Heart left ventricle (tissue), 16 donors: ENCODE results near the gene LRRC75B. TPM values are rescaled to one million over a fixed set of nuclear protein-coding genes. Genes with fewer than 3 reads are reported as not detected.
A peak's percentile ranks its signal among the peaks of the same experiment; 100 is the strongest.

Experiments used
- ATAC-seq, 4 donors: fragments of 200-7000 bp; cut with Tn5 transposase; one replicate each; pipeline ENCODE4 v1.9.1; 2020 to 2022; ENCODE audit warnings: moderate library complexity in 4 of 4, mild to moderate bottlenecking in 3 of 4, moderate number of reproducible peaks in 1 of 4
- DNase-seq, 5 donors: peaks; one replicate each; pipeline ENCODE4 v3.0.0-alpha.2; 2020
- H3K27ac ChIP-seq, 12 donors: fragments of 200-600 bp; sonication (generic) in 4 of 12; one replicate each; pipeline versions ENCODE4 v1.5.0 to v1.8.0; 2016 to 2022; ENCODE audit warnings: mild to moderate bottlenecking in 2 of 12
- H3K27me3 ChIP-seq, 9 donors: fragments of 200-600 bp; sonication (generic) in 2 of 9; one replicate each; pipeline versions ENCODE4 v1.5.1 to v1.8.0; 2016 to 2022; ENCODE audit warnings: mild to moderate bottlenecking in 3 of 9
- H3K36me3 ChIP-seq, 9 donors: fragments of 200-600 bp; sonication (generic) in 2 of 9; one replicate each; pipeline versions ENCODE4 v1.5.0 to v1.8.0; 2018 to 2022; ENCODE audit warnings: mild to moderate bottlenecking in 2 of 9
- H3K4me1 ChIP-seq, 12 donors: fragments of 200-600 bp; sonication (generic) in 4 of 12; one replicate each; pipeline versions ENCODE4 v1.5.0 to v1.8.0; 2016 to 2022; ENCODE audit warnings: mild to moderate bottlenecking in 3 of 12
- H3K4me3 ChIP-seq, 12 donors: fragments of 200-600 bp; sonication (generic) in 4 of 12; one replicate each; pipeline versions ENCODE4 v1.5.0 to v1.8.0; 2017 to 2022; ENCODE audit warnings: mild to moderate bottlenecking in 9 of 12, moderate library complexity in 4 of 12
- H3K9me3 ChIP-seq, 12 donors: fragments of 200-600 bp; sonication (generic) in 4 of 12; one replicate each; pipeline versions ENCODE4 v1.5.0 to v1.8.0; 2016 to 2022; ENCODE audit warnings: mild to moderate bottlenecking in 1 of 12
- POLR2A ChIP-seq, 2 donors: fragments of 450-650 bp; IDR thresholded peaks; one replicate each; pipeline ENCODE4 v1.6.1; 2017; ENCODE audit warnings: antibody characterized with exemption in 2 of 2, mild to moderate bottlenecking in 2 of 2, moderate library complexity in 2 of 2
- WGBS, 4 donors: extraction: QIAGEN DNeasy Blood & Tissue Kit in 2 of 4; methylation state at CpG; one replicate each; pipeline versions ENCODE4 v1.1.5 to v1.1.7; 2013 to 2018; 5-methylcytosine and 5-hydroxymethylcytosine counted together
- intact Hi-C, 10 donors: fragments of 100-400 bp; cut with DNase I; formaldehyde crosslinking; loops; one replicate each; pipeline versions ENCODE4 v1.11.1 to v1.14.2; 2022
- polyA plus RNA-seq, 2 donors: library from polyadenylated mRNA; stranded (reverse); fragments of 200-250 nt; gene quantifications; one replicate each; pipeline ENCODE4 v1.2.3, GENCODE V29; 2013
- total RNA-seq, 9 donors: library from RNA; depleted of rRNA in 2 of 9; stranded (reverse); fragments of >200 nt in 2 of 9; fragmentation: NEBNext Ultra II Directional in 3 of 9; extraction: Animal tissue kit (Norgen Biotek cat#: 25700) in 3 of 9; gene quantifications; one replicate each; pipeline versions ENCODE4 v1.1.0 to v1.2.4, GENCODE V29; 2016 to 2023
- TF ChIP-seq, protein P1 (sequence below), 12 donors: fragments of 200-600 bp; sonication (generic) in 4 of 12; IDR thresholded peaks; one replicate each; pipeline versions ENCODE4 v1.5.0 to v1.8.0; 2018 to 2022; ENCODE audit warnings: antibody characterized with exemption in 12 of 12, mild to moderate bottlenecking in 5 of 12
- donor health status: ischemic (EF 13 %, LVEDD 7.1; RV severe dilation, severe dysfunction).
- donor health status: healthy with polysubstance abuse.
- donor health status: DM: no; HTN: yes; CAD: no.
- donor health status: DM: no; HTN: no; CAD: no.
- donor health status: ischemic (EF 25% LVEDD 6.9; RV normal size, moderate dysfunction).
- donor health status: ischemic (EF 25% LVEDD 5.7; RV mildly dilated, moderate dysfunction).
- donor health status: healthy.
- donor health status: DM: yes; HTN: yes; CAD: no.
- donor health status: ischemic (EF 35%, LVEDD 5.7; RV mildly dilated, moderate dysfunction).
- donor health status: nonischemic (EF 11% LVEDD 7.7; RV severe dilation, severe dysfunction).
- donor health status: DM: yes; HTN: yes; CAD: no.
- donor health status: PGD.
- donor health status: ischemic (EF 29% LVEDD 5.4; RV normal size, mild dysfunction).
- donor health status: nonischemic (EF 23%, LVEDD 6.1; RV moderate dilation, normal function).

LRRC75B gene
- total and polyA plus RNA-seq, 11 donors = 2.6 to 8.0 (median 4.5) TPM

DNA sequence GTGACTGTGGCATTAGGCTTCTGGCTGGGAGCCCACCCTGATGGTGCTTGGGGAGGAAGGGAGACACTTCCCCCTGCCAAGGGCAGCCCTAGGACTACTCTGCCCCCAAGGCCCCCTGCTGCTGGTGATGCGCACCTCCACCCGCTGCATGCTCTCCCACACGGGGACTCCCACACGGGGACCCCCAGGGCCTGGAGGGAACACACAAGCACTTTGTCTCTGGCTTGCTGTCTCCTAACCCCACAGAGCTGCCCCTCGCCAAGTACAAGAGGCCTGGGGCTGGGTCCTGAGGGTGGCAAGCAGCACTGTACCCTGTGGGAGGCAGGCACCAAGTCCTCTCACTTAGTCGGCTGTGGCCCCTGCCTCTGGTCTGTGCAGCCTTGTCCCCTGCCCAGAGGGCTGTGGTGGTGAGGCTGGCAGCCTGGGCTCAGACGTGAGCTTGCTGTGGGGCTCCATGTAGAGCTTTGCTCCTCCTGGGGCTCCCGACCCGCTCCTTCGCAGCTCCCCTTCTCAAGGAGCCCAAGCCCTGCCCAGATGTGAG is 7.9 kb downstream of the LRRC75B start:
- Histone ChIP-seq H3K4me1 (peaks cover 0 to 24% (median 12%) of the 10 kb centered on the region in 12 donors), H3K27ac (peak overlapping the region in 1 of 12 donors; percentile 81)
- WGBS, 4 donors = 84 to 88% (median 86%) methylated on average over 9 to 10 of the region's 10 CpGs

DNA sequence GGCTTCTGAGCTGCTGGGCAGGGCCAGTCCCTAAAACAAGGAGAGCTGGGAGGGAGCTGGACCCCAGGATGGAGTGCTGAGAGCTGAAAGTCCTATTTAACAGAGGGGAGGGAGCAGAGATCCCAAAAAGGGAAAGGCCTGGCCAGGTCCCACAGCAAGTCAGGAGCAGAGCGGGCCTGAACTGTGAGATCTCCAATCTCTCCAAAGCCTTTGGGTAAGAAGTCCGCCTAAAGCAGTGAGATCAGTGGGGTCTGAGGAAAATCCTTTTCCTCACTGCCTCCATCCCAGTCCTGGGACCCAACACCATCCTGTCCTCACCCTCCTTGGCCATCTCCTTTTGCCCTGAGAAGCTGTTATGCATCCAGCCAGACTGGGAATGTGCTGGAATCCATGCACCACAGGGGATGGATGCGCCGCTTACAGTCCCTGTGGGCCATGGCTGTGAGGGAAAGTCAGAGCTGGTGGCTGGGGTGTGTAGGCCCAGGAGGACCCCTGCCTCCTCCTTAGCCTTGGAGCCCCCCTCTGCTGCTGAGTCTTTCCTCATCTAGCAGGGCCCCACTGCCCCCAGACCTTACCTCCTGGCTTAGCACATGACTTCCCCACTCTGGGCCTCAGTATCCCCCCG is 8.6 kb downstream of the LRRC75B start:
- H3K4me3 ChIP-seq = peak overlapping the region in 3 of 12 donors; percentile 13 to 37 (median 30)

More for the DNA sequence above, 7.9 kb downstream of the LRRC75B start:
- Histone ChIP-seq H3K9me3 (no peaks in the 10 kb centered on the region), H3K36me3 (peaks cover 0 to 32% (median 5%) of the 10 kb centered on the region in 9 donors), H3K4me3 (no peak overlapping the region), H3K27me3 (no peaks in the 10 kb centered on the region)
- TF ChIP-seq, protein P1, sequence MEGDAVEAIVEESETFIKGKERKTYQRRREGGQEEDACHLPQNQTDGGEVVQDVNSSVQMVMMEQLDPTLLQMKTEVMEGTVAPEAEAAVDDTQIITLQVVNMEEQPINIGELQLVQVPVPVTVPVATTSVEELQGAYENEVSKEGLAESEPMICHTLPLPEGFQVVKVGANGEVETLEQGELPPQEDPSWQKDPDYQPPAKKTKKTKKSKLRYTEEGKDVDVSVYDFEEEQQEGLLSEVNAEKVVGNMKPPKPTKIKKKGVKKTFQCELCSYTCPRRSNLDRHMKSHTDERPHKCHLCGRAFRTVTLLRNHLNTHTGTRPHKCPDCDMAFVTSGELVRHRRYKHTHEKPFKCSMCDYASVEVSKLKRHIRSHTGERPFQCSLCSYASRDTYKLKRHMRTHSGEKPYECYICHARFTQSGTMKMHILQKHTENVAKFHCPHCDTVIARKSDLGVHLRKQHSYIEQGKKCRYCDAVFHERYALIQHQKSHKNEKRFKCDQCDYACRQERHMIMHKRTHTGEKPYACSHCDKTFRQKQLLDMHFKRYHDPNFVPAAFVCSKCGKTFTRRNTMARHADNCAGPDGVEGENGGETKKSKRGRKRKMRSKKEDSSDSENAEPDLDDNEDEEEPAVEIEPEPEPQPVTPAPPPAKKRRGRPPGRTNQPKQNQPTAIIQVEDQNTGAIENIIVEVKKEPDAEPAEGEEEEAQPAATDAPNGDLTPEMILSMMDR (IDR thresholded peaks at IDR 0.05) = no peak
- no peak for TF ChIP-seq POLR2A (IDR thresholded peaks at IDR 0.05)
- DNase-seq (no peak), ATAC-seq (peak in 1 of 4 donors; percentile 9)
- intact Hi-C loops = no loop called here

DNA sequence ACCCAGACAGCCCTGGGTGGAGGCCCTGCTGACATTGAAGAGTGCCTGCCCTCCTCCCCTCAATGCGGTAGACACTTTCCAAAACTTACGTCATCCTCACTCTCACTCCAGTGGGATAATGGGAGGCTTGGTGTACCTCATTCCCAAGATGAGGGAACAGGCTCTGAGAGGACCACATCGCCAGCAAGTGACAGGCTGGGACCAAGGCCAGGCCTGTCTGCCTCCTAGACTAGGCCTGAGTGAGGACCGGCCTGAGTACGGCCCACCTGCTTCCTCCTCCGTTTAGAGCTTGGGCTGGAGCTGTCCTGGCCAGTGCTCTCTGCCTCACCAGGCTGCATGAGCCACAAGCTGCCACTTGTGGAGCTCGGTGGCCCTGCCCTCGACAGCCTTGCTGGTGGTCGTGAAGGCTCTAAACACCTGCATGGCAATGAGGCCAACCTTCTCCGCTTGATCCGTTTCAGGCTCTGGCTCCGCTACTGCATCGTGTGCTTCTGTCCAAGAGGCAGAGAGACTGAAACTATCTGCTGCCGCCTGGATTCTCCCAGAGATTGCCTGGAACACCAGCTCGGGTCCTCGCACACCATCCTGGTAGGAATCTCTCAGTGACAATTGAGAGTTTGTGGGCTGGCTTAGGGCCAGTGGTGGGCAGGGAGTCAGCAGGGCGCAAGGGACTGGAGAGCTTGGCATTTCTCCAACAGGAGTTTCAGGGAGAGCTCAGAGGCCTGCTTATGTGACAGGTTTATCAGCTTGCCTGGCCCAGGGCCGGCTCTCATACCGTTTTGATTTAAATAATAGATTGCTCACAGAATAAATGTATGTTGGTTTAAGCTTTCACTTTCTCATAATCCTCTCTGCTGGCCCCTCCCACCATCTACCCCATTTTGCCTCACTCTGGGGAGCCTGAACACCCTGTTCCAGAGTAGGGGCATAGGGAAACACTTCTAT is 9.4 kb downstream of the LRRC75B start:
- H3K4me3 ChIP-seq = peak overlapping the region in 6 of 12 donors; percentile 0 to 37 (median 12)
- H3K27me3 ChIP-seq = no peaks in the 10 kb centered on the region
- H3K4me1 ChIP-seq = peaks cover 0 to 29% (median 12%) of the 10 kb centered on the region in 12 donors
- 30 to 40% (median 36%) methylated on average over 17 to 19 of the region's 19 CpGs for WGBS, 4 donors
- H3K36me3 ChIP-seq = peaks cover 0 to 27% (median 1%) of the 10 kb centered on the region in 9 donors
- TF ChIP-seq, protein P1 (IDR thresholded peaks at IDR 0.05) = no peak
- no peak for TF ChIP-seq POLR2A (IDR thresholded peaks at IDR 0.05)
- H3K27ac ChIP-seq = peak overlapping the region in 11 of 12 donors; percentile 15 to 81 (median 51)
- peak; percentile 19 to 60 (median 46) for ATAC-seq
- no peaks in the 10 kb centered on the region for H3K9me3 ChIP-seq
- peak in 1 of 5 donors; percentile 46 for DNase-seq
- intact Hi-C loops = no loop called here

More for the DNA sequence above, 8.6 kb downstream of the LRRC75B start:
- Histone ChIP-seq H3K9me3 (no peaks in the 10 kb centered on the region), H3K27me3 (no peaks in the 10 kb centered on the region), H3K36me3 (peaks cover 0 to 29% (median 4%) of the 10 kb centered on the region in 9 donors), H3K4me1 (peaks cover 0 to 24% (median 12%) of the 10 kb centered on the region in 12 donors), H3K27ac (peak overlapping the region in 11 of 12 donors; percentile 15 to 81 (median 51))
- intact Hi-C loops = no loop called here
- WGBS, 4 donors = 71 to 86% (median 82%) methylated on average over 3 to 5 of the region's 5 CpGs
- TF ChIP-seq, protein P1 (IDR thresholded peaks at IDR 0.05) = no peak
- TF ChIP-seq POLR2A (IDR thresholded peaks at IDR 0.05) = no peak
- ATAC-seq (peak in 3 of 4 donors; percentile 1 to 8 (median 5)), DNase-seq (no peak)
